ENCODE measurements around the gene CCNY.

The CCNY gene

GRCh38 chr10:35569836-35570235, 233.5 kb downstream of the CCNY start:
- Histone ChIP-seq H2AFZ (ENCODE audit: low read length) (no peak overlapping the region), H3K4me1 (ENCODE audit: control insufficient read depth in 2 of 2, insufficient read depth in 1 of 2, low read depth in 1 of 2, low read length in 2 of 2) (no peaks in the 10 kb centered on the region), H3K9me3 (replicated peaks in 1 of 2; ENCODE audit: control insufficient read depth in 2 of 2, insufficient read depth in 1 of 2, low read depth in 1 of 2, low read length in 2 of 2) (no peaks in the 10 kb centered on the region), H3K9ac (ENCODE audit: low read depth, low read length, poor library complexity) (no peak overlapping the region), H4K91ac (ENCODE audit: low read depth, low read length, poor library complexity) (no peak overlapping the region), H2BK120ac (ENCODE audit: low read depth, low read length) (no peak overlapping the region), H3K4me2 (ENCODE audit: insufficient read depth, low read length, poor library complexity, severe bottlenecking) (no peak overlapping the region), H2BK12ac (ENCODE audit: low read length) (no peak overlapping the region), H3K4me3 (ENCODE audit: low read length in 2 of 2) (no peak overlapping the region), H2BK15ac (ENCODE audit: low read length) (no peak overlapping the region), H3K36me3 (replicated peaks in 1 of 2; ENCODE audit: control insufficient read depth in 2 of 2, insufficient read depth in 2 of 2, low read length in 2 of 2) (peaks cover 14 to 50% of the 10 kb centered on the region in 2 donors), H2AK5ac (ENCODE audit: low read depth, low read length) (no peak overlapping the region), H4K8ac (ENCODE audit: low read depth, low read length) (no peak overlapping the region), H3K27me3 (ENCODE audit: control insufficient read depth in 3 of 3, insufficient read depth in 3 of 3, low read depth in 1 of 3, low read length in 3 of 3) (no peaks in the 10 kb centered on the region), H3K14ac (ENCODE audit: low read length) (no peak overlapping the region), H3K23ac (ENCODE audit: low read depth, low read length, poor library complexity) (no peak overlapping the region), H2BK5ac (ENCODE audit: low read length) (no peak overlapping the region), H3K4ac (ENCODE audit: low read length) (no peak overlapping the region), H3K18ac (ENCODE audit: low read length) (no peak overlapping the region), H3K79me1 (ENCODE audit: low read depth, low read length) (no peaks in the 10 kb centered on the region), H3K27ac (replicated peaks; ENCODE audit: low read length) (no peak overlapping the region)
- no CpG with 5 or more reads among the region's 4 CpGs for WGBS, 2 donors (ENCODE audit: extremely low coverage in 2 of 2, insufficient read length in 2 of 2, insufficient replicate concordance in 1 of 2)
- DNase-seq (ENCODE audit: low spot score): no peak

DNA sequence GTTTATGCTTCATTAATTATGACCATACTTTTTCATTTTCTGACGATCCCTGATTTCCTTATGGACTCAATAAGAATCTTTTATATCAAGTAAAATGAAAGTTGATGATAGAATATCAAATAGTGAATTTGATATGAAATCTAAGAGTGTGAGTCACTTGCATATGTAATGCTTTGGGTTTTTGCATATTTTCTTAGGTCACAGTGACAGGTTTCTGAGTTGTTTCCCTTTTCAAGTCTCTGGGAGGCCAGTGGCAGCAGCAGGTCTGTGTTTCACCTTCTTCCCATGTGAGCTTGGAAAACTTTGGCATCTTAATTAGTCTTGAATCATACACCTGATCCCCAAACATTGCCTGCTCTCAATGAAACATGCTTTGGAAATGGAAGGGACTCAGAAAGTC, 234.1 kb downstream of the CCNY start:
- H3K9me3 ChIP-seq (replicated peaks in 1 of 2; ENCODE audit: control insufficient read depth in 2 of 2, insufficient read depth in 1 of 2, low read depth in 1 of 2, low read length in 2 of 2): no peaks in the 10 kb centered on the region
- no peak overlapping the region for H2AFZ ChIP-seq (ENCODE audit: low read length)
- no peak overlapping the region for H3K14ac ChIP-seq (ENCODE audit: low read length)
- H3K4me2 ChIP-seq (ENCODE audit: insufficient read depth, low read length, poor library complexity, severe bottlenecking): no peak overlapping the region
- no peak overlapping the region for H3K27ac ChIP-seq (replicated peaks; ENCODE audit: low read length)
- H3K36me3 ChIP-seq (replicated peaks in 1 of 2; ENCODE audit: control insufficient read depth in 2 of 2, insufficient read depth in 2 of 2, low read length in 2 of 2): peaks cover 14 to 50% of the 10 kb centered on the region in 2 donors
- no peaks in the 10 kb centered on the region for H3K27me3 ChIP-seq (ENCODE audit: control insufficient read depth in 3 of 3, insufficient read depth in 3 of 3, low read depth in 1 of 3, low read length in 3 of 3)
- H4K91ac ChIP-seq (ENCODE audit: low read depth, low read length, poor library complexity): no peak overlapping the region
- no peak overlapping the region for H2BK12ac ChIP-seq (ENCODE audit: low read length)
- H3K4ac ChIP-seq (ENCODE audit: low read length): no peak overlapping the region
- no peak overlapping the region for H3K4me3 ChIP-seq (ENCODE audit: low read length in 2 of 2)
- H3K4me1 ChIP-seq (ENCODE audit: control insufficient read depth in 2 of 2, insufficient read depth in 1 of 2, low read depth in 1 of 2, low read length in 2 of 2): no peaks in the 10 kb centered on the region
- no peak overlapping the region for H2BK120ac ChIP-seq (ENCODE audit: low read depth, low read length)
- no peak overlapping the region for H3K9ac ChIP-seq (ENCODE audit: low read depth, low read length, poor library complexity)
- no peak overlapping the region for H2BK15ac ChIP-seq (ENCODE audit: low read length)
- H2BK5ac ChIP-seq (ENCODE audit: low read length): no peak overlapping the region
- H4K8ac ChIP-seq (ENCODE audit: low read depth, low read length): no peak overlapping the region
- no peaks in the 10 kb centered on the region for H3K79me1 ChIP-seq (ENCODE audit: low read depth, low read length)
- WGBS, 2 donors (ENCODE audit: extremely low coverage in 2 of 2, insufficient read length in 2 of 2, insufficient replicate concordance in 1 of 2): no CpG with 5 or more reads among the region's 1 CpG
- DNase-seq (ENCODE audit: low spot score): no peak
- H3K23ac ChIP-seq (ENCODE audit: low read depth, low read length, poor library complexity): no peak overlapping the region
- H2AK5ac ChIP-seq (ENCODE audit: low read depth, low read length): no peak overlapping the region
- no peak overlapping the region for H3K18ac ChIP-seq (ENCODE audit: low read length)

DNA sequence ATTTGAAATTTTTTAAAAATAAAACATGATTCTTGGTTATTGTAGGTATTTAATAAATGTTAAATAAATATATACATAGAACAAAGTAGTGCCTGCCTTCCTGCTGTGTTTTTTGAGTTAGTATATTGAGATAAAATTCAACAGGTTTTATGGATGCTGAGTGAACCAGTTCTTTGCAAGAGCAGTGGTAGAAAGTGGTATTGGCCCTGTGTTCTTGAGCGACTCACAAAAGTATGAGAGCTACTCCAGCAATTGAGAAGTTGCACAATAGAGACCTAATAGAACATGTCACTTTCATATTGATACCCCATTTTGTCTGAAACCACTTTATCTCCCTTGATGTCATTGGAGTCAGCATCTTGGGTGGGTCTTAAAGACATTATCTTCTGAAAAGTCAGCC, 236.3 kb downstream of the CCNY start:
- H2AK5ac ChIP-seq (ENCODE audit: low read depth, low read length): no peak overlapping the region
- no peak overlapping the region for H4K91ac ChIP-seq (ENCODE audit: low read depth, low read length, poor library complexity)
- H3K27me3 ChIP-seq (ENCODE audit: control insufficient read depth in 3 of 3, insufficient read depth in 3 of 3, low read depth in 1 of 3, low read length in 3 of 3): no peaks in the 10 kb centered on the region
- no peak for DNase-seq (ENCODE audit: low spot score)
- H3K27ac ChIP-seq (replicated peaks; ENCODE audit: low read length): no peak overlapping the region
- no peak overlapping the region for H3K4me3 ChIP-seq (ENCODE audit: low read length in 2 of 2)
- no peaks in the 10 kb centered on the region for H3K79me1 ChIP-seq (ENCODE audit: low read depth, low read length)
- H3K4me1 ChIP-seq (ENCODE audit: control insufficient read depth in 2 of 2, insufficient read depth in 1 of 2, low read depth in 1 of 2, low read length in 2 of 2): no peaks in the 10 kb centered on the region
- H3K36me3 ChIP-seq (replicated peaks in 1 of 2; ENCODE audit: control insufficient read depth in 2 of 2, insufficient read depth in 2 of 2, low read length in 2 of 2): peaks cover 10 to 36% of the 10 kb centered on the region in 2 donors
- no peak overlapping the region for H2BK5ac ChIP-seq (ENCODE audit: low read length)
- no peak overlapping the region for H2BK15ac ChIP-seq (ENCODE audit: low read length)
- no peak overlapping the region for H3K4ac ChIP-seq (ENCODE audit: low read length)
- no peak overlapping the region for H2BK120ac ChIP-seq (ENCODE audit: low read depth, low read length)
- WGBS, 2 donors (ENCODE audit: extremely low coverage in 2 of 2, insufficient read length in 2 of 2, insufficient replicate concordance in 1 of 2): no CpG with 5 or more reads among the region's 1 CpG
- no peak overlapping the region for H2BK12ac ChIP-seq (ENCODE audit: low read length)
- no peak overlapping the region for H4K8ac ChIP-seq (ENCODE audit: low read depth, low read length)
- no peak overlapping the region for H2AFZ ChIP-seq (ENCODE audit: low read length)
- no peak overlapping the region for H3K4me2 ChIP-seq (ENCODE audit: insufficient read depth, low read length, poor library complexity, severe bottlenecking)
- peaks cover 0 to 1% of the 10 kb centered on the region in 2 donors for H3K9me3 ChIP-seq (replicated peaks in 1 of 2; ENCODE audit: control insufficient read depth in 2 of 2, insufficient read depth in 1 of 2, low read depth in 1 of 2, low read length in 2 of 2)
- no peak overlapping the region for H3K18ac ChIP-seq (ENCODE audit: low read length)
- no peak overlapping the region for H3K14ac ChIP-seq (ENCODE audit: low read length)
- no peak overlapping the region for H3K9ac ChIP-seq (ENCODE audit: low read depth, low read length, poor library complexity)
- H3K23ac ChIP-seq (ENCODE audit: low read depth, low read length, poor library complexity): no peak overlapping the region

DNA sequence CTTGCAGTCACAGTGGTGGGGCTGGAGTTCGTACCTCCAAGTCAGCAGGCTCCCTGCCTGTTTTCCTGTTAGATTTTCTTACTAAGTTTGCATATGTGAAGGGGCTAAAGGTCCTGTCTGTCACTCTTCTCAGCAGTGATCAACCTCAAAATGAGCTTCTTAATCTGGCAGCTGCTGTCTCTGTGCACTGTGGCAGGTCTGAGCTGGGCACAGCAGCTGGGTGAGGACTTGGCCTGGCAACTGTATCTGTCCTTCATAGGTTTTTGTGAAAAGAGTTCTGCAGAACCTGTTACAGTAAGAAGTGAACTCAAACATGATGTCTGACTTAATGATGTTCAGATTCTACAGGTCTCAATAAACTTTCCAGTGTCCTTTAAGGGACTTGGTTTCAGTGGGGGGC, 237.5 kb downstream of the CCNY start:
- no peaks in the 10 kb centered on the region for H3K4me1 ChIP-seq (ENCODE audit: control insufficient read depth in 2 of 2, insufficient read depth in 1 of 2, low read depth in 1 of 2, low read length in 2 of 2)
- DNase-seq (ENCODE audit: low spot score): no peak
- H3K9ac ChIP-seq (ENCODE audit: low read depth, low read length, poor library complexity): no peak overlapping the region
- H3K23ac ChIP-seq (ENCODE audit: low read depth, low read length, poor library complexity): no peak overlapping the region
- no peak overlapping the region for H2BK15ac ChIP-seq (ENCODE audit: low read length)
- H3K14ac ChIP-seq (ENCODE audit: low read length): no peak overlapping the region
- H3K4me2 ChIP-seq (ENCODE audit: insufficient read depth, low read length, poor library complexity, severe bottlenecking): no peak overlapping the region
- H3K9me3 ChIP-seq (replicated peaks in 1 of 2; ENCODE audit: control insufficient read depth in 2 of 2, insufficient read depth in 1 of 2, low read depth in 1 of 2, low read length in 2 of 2): peaks cover 0 to 1% of the 10 kb centered on the region in 2 donors
- no peak overlapping the region for H2BK12ac ChIP-seq (ENCODE audit: low read length)
- H2AK5ac ChIP-seq (ENCODE audit: low read depth, low read length): no peak overlapping the region
- no peak overlapping the region for H2BK5ac ChIP-seq (ENCODE audit: low read length)
- H2AFZ ChIP-seq (ENCODE audit: low read length): no peak overlapping the region
- no peak overlapping the region for H3K4me3 ChIP-seq (ENCODE audit: low read length in 2 of 2)
- no peak overlapping the region for H2BK120ac ChIP-seq (ENCODE audit: low read depth, low read length)
- no peak overlapping the region for H3K18ac ChIP-seq (ENCODE audit: low read length)
- H3K27ac ChIP-seq (replicated peaks; ENCODE audit: low read length): no peak overlapping the region
- WGBS, 2 donors (ENCODE audit: extremely low coverage in 2 of 2, insufficient read length in 2 of 2, insufficient replicate concordance in 1 of 2): no CpG with 5 or more reads among the region's 1 CpG
- H3K36me3 ChIP-seq (replicated peaks in 1 of 2; ENCODE audit: control insufficient read depth in 2 of 2, insufficient read depth in 2 of 2, low read length in 2 of 2): peaks cover 10 to 25% of the 10 kb centered on the region in 2 donors
- H3K4ac ChIP-seq (ENCODE audit: low read length): no peak overlapping the region
- no peak overlapping the region for H4K91ac ChIP-seq (ENCODE audit: low read depth, low read length, poor library complexity)
- H3K79me1 ChIP-seq (ENCODE audit: low read depth, low read length): no peaks in the 10 kb centered on the region
- no peaks in the 10 kb centered on the region for H3K27me3 ChIP-seq (ENCODE audit: control insufficient read depth in 3 of 3, insufficient read depth in 3 of 3, low read depth in 1 of 3, low read length in 3 of 3)
- H4K8ac ChIP-seq (ENCODE audit: low read depth, low read length): no peak overlapping the region
